ENCODE data around the gene GALNT18.

The GALNT18 gene

DNA sequence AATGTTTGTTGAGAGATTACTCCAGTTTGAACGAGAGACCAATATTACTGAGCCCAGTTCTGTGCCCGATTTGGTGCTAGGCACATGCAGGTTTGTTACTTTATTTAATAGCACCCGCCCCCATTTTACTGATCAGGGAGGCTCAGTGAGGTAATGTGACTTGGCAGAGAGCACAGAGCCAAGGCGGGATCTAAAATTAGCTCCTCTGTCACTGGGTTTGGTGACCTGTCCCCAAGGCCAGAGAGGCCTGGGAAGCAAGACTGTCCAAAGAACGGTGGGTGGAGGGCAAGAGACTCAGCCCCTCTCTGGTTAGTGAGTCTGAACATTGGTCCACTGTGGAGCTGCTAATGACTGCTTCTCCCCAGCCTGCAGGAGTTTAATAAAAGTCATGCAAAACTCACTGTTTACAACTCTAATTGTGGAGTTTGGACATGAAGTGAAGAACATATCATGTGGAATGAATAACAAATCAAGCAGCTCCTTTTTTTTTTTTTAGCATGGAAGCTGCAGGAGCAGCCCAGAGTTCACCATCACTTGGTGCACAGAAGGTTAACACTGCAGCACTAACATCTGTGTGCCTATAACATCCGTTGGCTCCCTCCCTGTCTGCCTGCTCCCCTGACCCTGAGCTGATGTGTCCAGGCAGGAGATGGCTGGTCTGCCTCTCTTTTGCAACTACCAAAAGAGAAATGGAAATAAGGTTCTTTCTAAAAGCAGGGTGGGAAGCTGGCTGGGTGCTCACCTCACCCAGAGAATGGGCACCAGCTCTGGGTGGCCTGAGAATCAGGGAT is 307.7 kb downstream of the GALNT18 start:
- H3K36me3 ChIP-seq (ENCODE audit: control insufficient read depth, insufficient read depth, low read length) = no peaks in the 10 kb centered on the region
- 80 to 95% methylated on average over 4 to 5 of the region's 6 CpGs for WGBS, 2 experiments (ENCODE audit: insufficient coverage in 2 of 2)

DNA sequence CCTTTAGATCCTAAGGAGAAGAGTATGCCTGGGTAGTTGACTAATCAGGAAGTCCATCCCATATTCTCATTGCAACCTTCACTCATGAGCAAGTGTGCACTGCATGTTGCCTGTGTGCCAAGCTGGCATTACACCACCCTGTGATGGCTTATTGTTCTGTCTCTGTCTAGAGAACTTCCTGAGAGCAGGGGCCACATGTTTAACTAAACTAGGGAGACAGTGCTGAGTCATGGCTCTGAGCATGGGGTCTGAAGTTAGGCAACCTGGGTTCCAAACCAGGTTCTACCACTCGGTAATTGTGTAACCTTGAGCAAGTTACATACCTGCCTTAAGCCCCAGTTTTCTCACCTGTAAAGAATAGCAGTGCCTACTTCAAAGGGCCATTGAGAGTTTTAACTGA is 308.4 kb downstream of the GALNT18 start:
- H3K9me3 ChIP-seq (ENCODE audit: control insufficient read depth, low read length) = no peaks in the 10 kb centered on the region
- WGBS, 2 experiments (ENCODE audit: insufficient coverage in 2 of 2) = 100% methylated on average over 1 of the region's 1 CpG; no CpG with 5 or more reads in 1 of the 2 experiments
- no peak overlapping the region for H3K4me3 ChIP-seq (ENCODE audit: extremely low read depth, insufficient read depth, low read length, poor library complexity, severe bottlenecking)
- no peaks in the 10 kb centered on the region for H3K4me1 ChIP-seq (ENCODE audit: control insufficient read depth, insufficient read depth, low read length, poor library complexity, severe bottlenecking)
- H3K36me3 ChIP-seq (ENCODE audit: control insufficient read depth, insufficient read depth, low read length) = no peaks in the 10 kb centered on the region
- H3K27ac ChIP-seq (ENCODE audit: low read depth, low read length, severe bottlenecking) = no peak overlapping the region

More for the DNA sequence above, 307.7 kb downstream of the GALNT18 start:
- Histone ChIP-seq H3K4me1 (ENCODE audit: control insufficient read depth, insufficient read depth, low read length, poor library complexity, severe bottlenecking) (no peaks in the 10 kb centered on the region), H3K4me3 (ENCODE audit: extremely low read depth, insufficient read depth, low read length, poor library complexity, severe bottlenecking) (no peak overlapping the region), H3K9me3 (ENCODE audit: control insufficient read depth, low read length) (no peaks in the 10 kb centered on the region), H3K27ac (ENCODE audit: low read depth, low read length, severe bottlenecking) (no peak overlapping the region)

DNA sequence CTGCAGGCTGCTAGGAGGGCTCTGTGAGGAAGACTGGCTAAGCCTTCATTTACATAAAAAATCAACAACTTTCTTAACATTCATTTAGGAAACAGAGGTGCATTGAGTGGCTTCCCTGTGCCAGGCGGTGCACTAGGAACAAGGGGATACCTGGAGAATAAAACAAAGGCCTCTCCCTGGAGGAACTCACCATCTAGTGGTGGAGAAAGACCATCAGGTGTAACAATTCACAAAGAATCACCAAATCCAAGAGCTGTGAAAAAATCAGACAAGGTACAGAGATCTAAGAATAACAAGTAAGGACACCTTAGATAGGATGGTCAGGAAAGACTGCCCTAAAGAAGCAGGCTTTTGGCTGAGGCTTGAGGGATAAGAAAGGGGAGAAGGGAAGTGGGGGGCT is 309.1 kb downstream of the GALNT18 start:
- H3K27ac ChIP-seq (ENCODE audit: low read depth, low read length, severe bottlenecking) = no peak overlapping the region
- no peaks in the 10 kb centered on the region for H3K4me1 ChIP-seq (ENCODE audit: control insufficient read depth, insufficient read depth, low read length, poor library complexity, severe bottlenecking)
- no peak overlapping the region for H3K4me3 ChIP-seq (ENCODE audit: extremely low read depth, insufficient read depth, low read length, poor library complexity, severe bottlenecking)
- H3K9me3 ChIP-seq (ENCODE audit: control insufficient read depth, low read length) = no peaks in the 10 kb centered on the region
- no CpG with 5 or more reads among the region's 1 CpG for WGBS, 2 experiments (ENCODE audit: insufficient coverage in 2 of 2)
- no peaks in the 10 kb centered on the region for H3K36me3 ChIP-seq (ENCODE audit: control insufficient read depth, insufficient read depth, low read length)

GRCh38 chr11:11311169-11311568 is 310.6 kb downstream of the GALNT18 start:
- no peak overlapping the region for H3K4me3 ChIP-seq (ENCODE audit: extremely low read depth, insufficient read depth, low read length, poor library complexity, severe bottlenecking)

GRCh38 chr11:11309906-11310305 is 311.9 kb downstream of the GALNT18 start:
- H3K4me1 ChIP-seq (ENCODE audit: control insufficient read depth, insufficient read depth, low read length, poor library complexity, severe bottlenecking) = no peaks in the 10 kb centered on the region
- H3K4me3 ChIP-seq (ENCODE audit: extremely low read depth, insufficient read depth, low read length, poor library complexity, severe bottlenecking) = no peak overlapping the region
- H3K27ac ChIP-seq (ENCODE audit: low read depth, low read length, severe bottlenecking) = no peak overlapping the region
- no peaks in the 10 kb centered on the region for H3K36me3 ChIP-seq (ENCODE audit: control insufficient read depth, insufficient read depth, low read length)
- no peaks in the 10 kb centered on the region for H3K9me3 ChIP-seq (ENCODE audit: control insufficient read depth, low read length)
- WGBS, 2 experiments (ENCODE audit: insufficient coverage in 2 of 2) = 100% methylated on average over 1 of the region's 2 CpGs; no CpG with 5 or more reads in 1 of the 2 experiments

More at GRCh38 chr11:11311169-11311568, 310.6 kb downstream of the GALNT18 start:
- Histone ChIP-seq H3K4me1 (ENCODE audit: control insufficient read depth, insufficient read depth, low read length, poor library complexity, severe bottlenecking) (no peaks in the 10 kb centered on the region), H3K36me3 (ENCODE audit: control insufficient read depth, insufficient read depth, low read length) (no peaks in the 10 kb centered on the region), H3K9me3 (ENCODE audit: control insufficient read depth, low read length) (no peaks in the 10 kb centered on the region), H3K27ac (ENCODE audit: low read depth, low read length, severe bottlenecking) (no peak overlapping the region)
- WGBS, 2 experiments (ENCODE audit: insufficient coverage in 2 of 2) = 75 to 84% methylated on average over 2 to 3 of the region's 3 CpGs

GRCh38 chr11:11308249-11308648 is 313.6 kb downstream of the GALNT18 start:
- Histone ChIP-seq H3K27ac (ENCODE audit: low read depth, low read length, severe bottlenecking) (no peak overlapping the region), H3K4me1 (ENCODE audit: control insufficient read depth, insufficient read depth, low read length, poor library complexity, severe bottlenecking) (no peaks in the 10 kb centered on the region), H3K9me3 (ENCODE audit: control insufficient read depth, low read length) (no peaks in the 10 kb centered on the region), H3K4me3 (ENCODE audit: extremely low read depth, insufficient read depth, low read length, poor library complexity, severe bottlenecking) (no peak overlapping the region), H3K36me3 (ENCODE audit: control insufficient read depth, insufficient read depth, low read length) (no peaks in the 10 kb centered on the region)
- WGBS, 2 experiments (ENCODE audit: insufficient coverage in 2 of 2) = 83 to 90% methylated on average over 1 of the region's 1 CpG

GRCh38 chr11:11306855-11307254 is 314.9 kb downstream of the GALNT18 start:
- 85 to 96% methylated on average over 2 of the region's 2 CpGs for WGBS, 2 experiments (ENCODE audit: insufficient coverage in 2 of 2)
- Histone ChIP-seq H3K9me3 (ENCODE audit: control insufficient read depth, low read length) (no peaks in the 10 kb centered on the region), H3K27ac (ENCODE audit: low read depth, low read length, severe bottlenecking) (no peak overlapping the region), H3K36me3 (ENCODE audit: control insufficient read depth, insufficient read depth, low read length) (no peaks in the 10 kb centered on the region), H3K4me1 (ENCODE audit: control insufficient read depth, insufficient read depth, low read length, poor library complexity, severe bottlenecking) (no peaks in the 10 kb centered on the region), H3K4me3 (ENCODE audit: extremely low read depth, insufficient read depth, low read length, poor library complexity, severe bottlenecking) (no peak overlapping the region)

GRCh38 chr11:11304550-11304949 is 317.3 kb downstream of the GALNT18 start:
- H3K4me3 ChIP-seq (ENCODE audit: extremely low read depth, insufficient read depth, low read length, poor library complexity, severe bottlenecking) = no peak overlapping the region
- H3K27ac ChIP-seq (ENCODE audit: low read depth, low read length, severe bottlenecking) = no peak overlapping the region
- no peaks in the 10 kb centered on the region for H3K36me3 ChIP-seq (ENCODE audit: control insufficient read depth, insufficient read depth, low read length)
- H3K4me1 ChIP-seq (ENCODE audit: control insufficient read depth, insufficient read depth, low read length, poor library complexity, severe bottlenecking) = no peaks in the 10 kb centered on the region
- no peaks in the 10 kb centered on the region for H3K9me3 ChIP-seq (ENCODE audit: control insufficient read depth, low read length)
- 87 to 90% methylated on average over 7 of the region's 7 CpGs for WGBS, 2 experiments (ENCODE audit: insufficient coverage in 2 of 2)

DNA sequence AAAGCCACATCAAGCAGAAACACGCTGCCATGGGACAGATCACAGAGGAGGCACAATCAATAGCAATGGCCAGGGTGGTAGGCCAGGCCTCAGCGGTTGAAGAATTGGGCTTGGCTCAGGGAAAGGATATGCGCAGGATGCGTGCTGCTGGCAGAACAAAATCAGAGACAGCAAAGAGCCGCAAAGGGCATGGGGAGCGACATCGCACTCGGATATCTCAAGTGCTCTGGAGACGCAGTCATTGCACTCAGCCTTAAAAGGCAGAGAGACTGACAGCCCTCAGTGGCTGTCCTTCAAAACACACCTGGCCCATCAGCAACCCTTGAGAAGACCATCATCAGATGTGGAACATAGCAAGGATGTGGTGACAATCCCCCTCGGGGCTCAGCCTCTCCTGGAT is 319.2 kb downstream of the GALNT18 start:
- H3K4me1 ChIP-seq (ENCODE audit: control insufficient read depth, insufficient read depth, low read length, poor library complexity, severe bottlenecking) = no peaks in the 10 kb centered on the region
- no peak overlapping the region for H3K27ac ChIP-seq (ENCODE audit: low read depth, low read length, severe bottlenecking)
- no peaks in the 10 kb centered on the region for H3K9me3 ChIP-seq (ENCODE audit: control insufficient read depth, low read length)
- no peaks in the 10 kb centered on the region for H3K36me3 ChIP-seq (ENCODE audit: control insufficient read depth, insufficient read depth, low read length)
- WGBS, 2 experiments (ENCODE audit: insufficient coverage in 2 of 2) = 94 to 96% methylated on average over 9 to 10 of the region's 10 CpGs
- no peak overlapping the region for H3K4me3 ChIP-seq (ENCODE audit: extremely low read depth, insufficient read depth, low read length, poor library complexity, severe bottlenecking)

GRCh38 chr11:11301212-11301611 is 320.6 kb downstream of the GALNT18 start:
- H3K4me1 ChIP-seq (ENCODE audit: control insufficient read depth, insufficient read depth, low read length, poor library complexity, severe bottlenecking) = no peaks in the 10 kb centered on the region
- 91 to 98% methylated on average over 4 to 5 of the region's 6 CpGs for WGBS, 2 experiments (ENCODE audit: insufficient coverage in 2 of 2)
- H3K36me3 ChIP-seq (ENCODE audit: control insufficient read depth, insufficient read depth, low read length) = no peaks in the 10 kb centered on the region
- H3K4me3 ChIP-seq (ENCODE audit: extremely low read depth, insufficient read depth, low read length, poor library complexity, severe bottlenecking) = no peak overlapping the region
- no peaks in the 10 kb centered on the region for H3K9me3 ChIP-seq (ENCODE audit: control insufficient read depth, low read length)
- no peak overlapping the region for H3K27ac ChIP-seq (ENCODE audit: low read depth, low read length, severe bottlenecking)

GRCh38 chr11:11297578-11297977 is 324.2 kb downstream of the GALNT18 start:
- Histone ChIP-seq H3K4me1 (ENCODE audit: control insufficient read depth, insufficient read depth, low read length, poor library complexity, severe bottlenecking) (peaks cover 11% of the 10 kb centered on the region), H3K27ac (ENCODE audit: low read depth, low read length, severe bottlenecking) (no peak overlapping the region), H3K36me3 (ENCODE audit: control insufficient read depth, insufficient read depth, low read length) (no peaks in the 10 kb centered on the region), H3K4me3 (ENCODE audit: extremely low read depth, insufficient read depth, low read length, poor library complexity, severe bottlenecking) (no peak overlapping the region), H3K9me3 (ENCODE audit: control insufficient read depth, low read length) (no peaks in the 10 kb centered on the region)
- 66 to 68% methylated on average over 6 of the region's 6 CpGs for WGBS, 2 experiments (ENCODE audit: insufficient coverage in 2 of 2)
